Endothelial cell of umbilical vein (primary cell): Measurements from ENCODE around the gene METTL15.
"Not testable (repeated sequence)": the region's sequence is repeated elsewhere in the genome, so short reads cannot be mapped to it uniquely, and the experiment has no call there.

ENCODE experiments used
- MYC ChIP-seq: IDR thresholded peaks from one replicate; pipeline ENCODE4 v1.6.1; 2011; ENCODE audit warnings: mild to moderate bottlenecking, low read depth, low read length
- POLR2A ChIP-seq: IDR thresholded peaks from 2 replicates; pipeline ENCODE4 v1.6.1; 2012; ENCODE audit warnings: low read depth, mild to moderate bottlenecking, control low read depth, low read length
- TF ChIP-seq, protein P1 (sequence below), 2 donors: IDR thresholded peaks; 1 replicate in 1 of 2; 2 replicates in 1 of 2; pipeline ENCODE4 v1.5.1; 2011; ENCODE audit warnings: low read length in 2 of 2, mild to moderate bottlenecking in 2 of 2, moderate library complexity in 2 of 2, control low read depth in 1 of 2, inconsistent platforms in 1 of 2, low read depth in 1 of 2; ENCODE audit not compliant: insufficient read depth in 1 of 2; ENCODE audit errors: extremely low read depth in 1 of 2

DNA sequence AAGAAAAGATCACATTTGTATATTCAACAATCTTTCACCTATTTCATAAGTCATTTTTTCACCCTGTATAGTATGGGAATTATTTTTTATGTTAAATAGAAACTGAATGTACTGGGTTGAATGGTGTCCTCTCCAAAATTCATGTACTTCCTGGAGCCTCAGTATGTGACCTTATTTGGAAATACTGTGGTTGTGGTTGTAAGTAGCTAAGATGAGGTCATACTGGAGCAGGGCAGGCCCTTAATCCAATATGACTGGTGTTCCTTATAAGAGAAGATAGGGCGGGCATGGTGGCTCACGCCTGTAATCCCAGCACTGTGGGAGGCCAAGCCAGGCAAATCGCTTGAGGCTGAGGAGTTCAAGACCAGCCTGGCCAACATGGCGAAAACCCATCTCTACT lies 224.2 kb downstream of the METTL15 start:
- TF ChIP-seq MYC, POLR2A: not testable (repeated sequence)
- TF ChIP-seq, protein P1, sequence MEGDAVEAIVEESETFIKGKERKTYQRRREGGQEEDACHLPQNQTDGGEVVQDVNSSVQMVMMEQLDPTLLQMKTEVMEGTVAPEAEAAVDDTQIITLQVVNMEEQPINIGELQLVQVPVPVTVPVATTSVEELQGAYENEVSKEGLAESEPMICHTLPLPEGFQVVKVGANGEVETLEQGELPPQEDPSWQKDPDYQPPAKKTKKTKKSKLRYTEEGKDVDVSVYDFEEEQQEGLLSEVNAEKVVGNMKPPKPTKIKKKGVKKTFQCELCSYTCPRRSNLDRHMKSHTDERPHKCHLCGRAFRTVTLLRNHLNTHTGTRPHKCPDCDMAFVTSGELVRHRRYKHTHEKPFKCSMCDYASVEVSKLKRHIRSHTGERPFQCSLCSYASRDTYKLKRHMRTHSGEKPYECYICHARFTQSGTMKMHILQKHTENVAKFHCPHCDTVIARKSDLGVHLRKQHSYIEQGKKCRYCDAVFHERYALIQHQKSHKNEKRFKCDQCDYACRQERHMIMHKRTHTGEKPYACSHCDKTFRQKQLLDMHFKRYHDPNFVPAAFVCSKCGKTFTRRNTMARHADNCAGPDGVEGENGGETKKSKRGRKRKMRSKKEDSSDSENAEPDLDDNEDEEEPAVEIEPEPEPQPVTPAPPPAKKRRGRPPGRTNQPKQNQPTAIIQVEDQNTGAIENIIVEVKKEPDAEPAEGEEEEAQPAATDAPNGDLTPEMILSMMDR (IDR thresholded peaks at IDR 0.05; ENCODE audit: extremely low read depth in 1 of 2, insufficient read depth in 1 of 2, low read depth in 1 of 2, low read length in 2 of 2): not testable (repeated sequence)
